NCI-H460 (cell line): ENCODE data around the gene VWCE. TPM values are rescaled to one million over a fixed set of nuclear protein-coding genes. Genes with fewer than 3 reads are reported as not detected.

Experiments used
- DNase-seq: peaks from one replicate; pipeline ENCODE4 v3.0.0-alpha.2; 2016; ENCODE audit warnings: low read depth; ENCODE audit errors: extremely low read depth
- total RNA-seq: library from RNA; depleted of rRNA; stranded (reverse); fragments of >200 nt; shearing (Covaris generic); gene quantifications from 2 replicates; pipeline ENCODE4 v1.2.3, GENCODE V29; 2014

VWCE gene
- total RNA-seq, 1 experiment from 2014 or later, result 0.30 TPM

GRCh38 chr11:61287338-61287977 lies 7.7 kb downstream of the VWCE start:
- DNase-seq, result no peak

GRCh38 chr11:61283613-61284012 lies 11.5 kb downstream of the VWCE start:
- no peak for DNase-seq

DNA sequence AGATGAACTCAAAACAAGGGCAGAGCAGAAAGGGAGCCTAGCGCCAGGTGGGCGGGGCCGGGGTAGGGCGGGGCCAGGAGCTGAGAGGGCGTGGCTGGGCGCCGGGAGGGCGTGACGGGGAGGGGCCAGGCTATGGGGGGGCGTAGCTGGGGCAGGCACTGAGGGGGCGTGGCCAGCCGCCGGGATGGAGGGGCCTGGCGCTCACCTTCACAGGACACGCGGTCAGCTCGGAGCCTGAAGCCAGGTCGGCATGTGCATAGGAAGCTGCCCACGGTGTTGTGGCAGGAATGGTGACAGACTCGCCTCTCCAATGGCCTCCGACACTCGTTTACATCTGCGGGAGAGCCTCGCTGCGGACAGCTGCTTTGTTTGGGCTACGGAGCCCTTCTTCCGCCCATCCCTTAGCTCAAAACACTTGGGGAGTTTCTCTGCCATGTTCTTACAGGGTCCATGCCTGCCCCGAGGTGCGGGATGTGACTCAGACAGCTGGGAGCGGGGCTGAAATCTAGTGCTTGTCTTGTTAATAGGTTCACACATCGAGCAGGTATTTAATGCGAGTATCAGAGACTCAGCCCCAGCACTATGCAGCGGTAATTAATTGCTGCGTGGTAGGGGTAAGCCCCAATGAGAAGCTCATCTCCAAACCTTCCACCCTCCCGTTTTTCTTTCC lies 13.4 kb downstream of the VWCE start:
- no peak for DNase-seq

- no peak for DNase-seq
Measured at GRCh38 chr11:61280883-61281580, 14.1 kb downstream of the VWCE start.

DNA sequence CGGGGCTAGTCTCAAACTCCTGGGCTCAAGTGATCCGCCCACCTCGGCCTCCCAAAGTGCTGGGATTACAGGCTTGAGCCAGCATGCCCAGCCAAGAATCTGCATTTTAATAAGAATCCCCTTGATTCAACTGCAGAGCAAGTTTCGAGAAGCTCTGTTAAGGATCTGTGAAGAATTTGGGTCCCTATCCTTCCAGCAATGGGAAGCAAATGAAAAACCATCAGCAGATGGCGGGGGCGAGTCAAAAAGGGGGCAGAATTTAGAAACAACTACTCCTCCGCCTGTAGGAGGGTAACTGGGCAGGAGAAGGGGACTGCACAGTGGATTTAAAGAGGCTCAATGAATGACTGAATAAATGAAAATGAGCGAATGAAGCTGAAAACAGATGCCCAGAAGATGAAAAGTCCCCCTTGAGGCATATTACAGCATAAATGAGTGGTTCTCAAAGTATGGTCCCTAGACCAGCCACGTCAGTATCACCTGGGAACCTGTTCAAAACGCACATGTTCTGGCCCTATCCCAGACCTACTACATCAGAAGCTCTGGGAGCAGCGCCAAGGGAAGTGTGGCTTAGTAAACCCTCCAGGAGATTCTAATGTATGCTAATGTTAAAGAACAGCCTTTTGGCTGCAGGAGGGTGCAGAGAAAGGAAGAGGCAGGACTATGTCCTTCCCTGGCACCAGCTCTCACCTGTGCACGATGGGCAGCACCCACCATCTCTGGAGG lies 15.0 kb downstream of the VWCE start:
- no peak for DNase-seq

DNA sequence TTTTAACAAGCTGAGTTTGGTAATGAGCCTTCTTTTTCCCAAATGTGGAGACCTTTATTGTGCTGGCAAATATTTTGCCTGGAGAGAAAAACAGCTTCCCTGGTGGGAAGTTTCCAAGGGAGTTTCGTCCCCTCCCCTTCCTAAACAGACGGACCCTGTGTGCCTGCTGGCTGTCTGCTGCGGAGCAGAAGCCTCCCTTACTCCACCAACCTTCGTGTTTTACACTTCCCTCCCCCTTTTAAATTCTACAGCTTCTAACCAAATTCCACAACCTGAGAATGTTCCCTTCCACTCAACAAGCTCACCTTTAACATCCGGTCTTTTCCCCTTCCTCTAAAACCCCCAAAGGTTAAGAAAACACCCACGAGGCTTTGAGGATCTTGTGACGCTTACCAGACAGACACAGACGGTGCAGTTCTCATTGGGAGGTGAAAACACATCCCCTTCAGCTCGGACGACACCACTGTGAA lies 17.1 kb downstream of the VWCE start:
- no peak for DNase-seq

DNA sequence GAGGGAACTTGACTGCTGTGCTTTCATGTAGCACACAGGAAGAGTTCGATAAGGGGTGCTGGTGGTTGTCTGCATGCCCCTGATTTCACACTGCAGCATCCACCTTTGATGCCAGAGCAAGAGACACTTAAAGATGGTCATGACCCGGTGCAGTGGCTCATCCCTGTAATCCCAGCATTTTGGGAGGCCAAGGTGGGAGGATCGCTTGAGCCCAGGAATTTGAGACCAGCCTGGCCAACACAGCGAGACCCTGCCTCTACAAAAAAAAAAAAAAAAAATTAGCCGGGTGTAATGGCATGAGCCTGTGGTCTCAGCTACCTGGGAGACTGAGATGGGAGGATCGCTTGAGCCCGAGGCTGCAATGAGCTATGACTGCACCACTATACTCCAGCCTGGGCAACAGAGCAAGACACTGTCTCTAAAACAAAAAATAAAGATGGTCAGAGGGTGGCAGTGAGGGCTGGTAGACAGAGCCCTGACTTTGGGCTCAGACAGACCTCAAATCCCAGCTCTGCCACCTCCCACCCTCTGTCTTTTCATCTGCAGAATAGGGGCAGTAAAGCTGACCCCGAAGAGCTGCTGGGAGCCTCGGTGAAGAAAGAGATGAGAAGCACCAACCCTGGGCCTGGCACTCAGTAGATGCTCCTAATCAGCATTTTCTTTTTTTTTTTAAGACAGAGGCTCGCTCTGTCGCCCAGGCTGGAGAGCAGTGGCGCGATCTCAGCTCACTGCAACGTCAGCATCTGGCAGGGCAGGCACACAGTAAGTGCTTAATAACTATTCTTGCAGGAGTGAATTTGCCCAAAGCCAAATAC lies 17.7 kb downstream of the VWCE start:
- no peak for DNase-seq

DNA sequence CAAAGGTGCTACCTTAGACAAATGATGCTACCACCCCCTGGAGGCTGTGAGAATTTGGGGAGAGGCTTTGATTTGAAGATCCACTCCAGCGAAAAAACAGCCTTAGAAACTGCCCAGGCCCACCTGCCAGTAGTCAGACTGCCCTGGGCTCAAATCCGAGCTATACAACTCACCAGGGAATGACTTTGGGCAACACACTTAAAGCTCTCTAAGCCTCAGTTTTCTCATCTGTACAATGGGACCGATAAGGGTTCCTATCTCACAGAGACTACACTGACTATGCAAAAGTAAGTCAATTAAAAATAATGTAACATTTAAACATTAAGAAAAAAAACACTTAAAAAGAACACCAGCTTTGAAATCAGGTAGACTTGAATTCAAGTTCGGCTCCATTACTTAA lies 19.9 kb downstream of the VWCE start:
- no peak for DNase-seq

GRCh38 chr11:61274084-61274483 lies 21.0 kb downstream of the VWCE start:
- no peak for DNase-seq

GRCh38 chr11:61273178-61274078 lies 21.7 kb downstream of the VWCE start:
- no peak for DNase-seq

- DNase-seq, result no peak
Measured at GRCh38 chr11:61272731-61273130, 22.4 kb downstream of the VWCE start.

GRCh38 chr11:61270354-61271076 lies 24.6 kb downstream of the VWCE start:
- no peak for DNase-seq

GRCh38 chr11:61268588-61269250 lies 26.4 kb downstream of the VWCE start:
- DNase-seq, result no peak

GRCh38 chr11:61267437-61267841 lies 27.7 kb downstream of the VWCE start:
- DNase-seq, result no peak

- DNase-seq, result no peak
Measured at GRCh38 chr11:61266602-61267001, 28.5 kb downstream of the VWCE start.

DNA sequence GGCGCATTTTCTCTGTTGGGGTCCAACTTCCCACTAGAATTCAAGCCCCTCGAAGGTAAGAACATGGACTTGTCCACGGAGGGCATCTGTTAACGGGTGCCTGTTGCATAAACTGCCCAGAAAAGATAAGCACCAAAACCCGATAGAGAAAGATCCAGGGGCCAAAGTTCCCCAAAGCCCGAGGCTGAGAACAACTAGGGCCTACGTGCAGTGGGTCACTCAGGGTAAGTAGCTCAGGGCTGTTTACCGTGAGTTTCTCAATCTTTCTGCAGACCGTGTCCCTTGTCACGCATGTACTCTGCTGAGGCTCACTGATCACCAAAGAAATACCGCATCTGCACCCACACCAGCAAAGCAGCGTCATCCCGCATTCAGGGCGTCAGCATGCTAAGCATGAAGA lies 29.8 kb downstream of the VWCE start:
- no peak for DNase-seq

GRCh38 chr11:61264795-61265194 lies 30.3 kb downstream of the VWCE start:
- no peak for DNase-seq

GRCh38 chr11:61264371-61264770 lies 30.7 kb downstream of the VWCE start:
- DNase-seq, result no peak
